Activated CD8-positive, alpha-beta memory T cell treated with anti-CD3 and anti-CD28 coated beads, Interleukin-2, amount 50 U/mL, for 24 hours (primary cell): ENCODE data around the gene SMC1A.
"Not testable (repeated sequence)": the region's sequence is repeated elsewhere in the genome, so short reads cannot be mapped to it uniquely, and the experiment has no call there.

Experiments
- DNase-seq: peaks from one replicate; pipeline ENCODE4 v3.0.0-alpha.2; 2020; ENCODE audit errors: extremely low read depth

The SMC1A gene

DNA sequence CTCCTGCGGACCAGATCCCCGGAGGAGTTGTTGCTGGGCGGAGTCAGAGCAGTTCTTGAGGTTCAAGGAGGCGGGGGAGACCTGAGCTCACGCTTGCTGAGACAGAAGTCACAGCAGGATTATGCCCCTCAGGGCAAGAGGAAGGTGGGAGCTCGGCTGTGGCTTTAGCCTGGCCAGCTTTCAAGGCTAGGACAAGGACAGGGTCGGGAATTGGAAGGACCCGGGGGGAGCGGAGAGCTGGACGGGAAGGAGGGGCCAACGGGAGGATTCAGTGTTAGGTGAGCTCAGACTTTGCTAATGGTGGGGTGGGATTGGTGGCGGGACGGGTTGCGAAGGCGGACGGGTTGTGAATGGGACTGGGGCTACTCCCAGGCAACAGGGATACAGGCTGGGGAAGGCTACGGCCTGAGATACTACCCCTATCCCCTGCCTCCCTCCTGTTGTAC, 430 bp upstream of the SMC1A start, which contains the start of gene RIBC1:
Gene RIBC1 (plus strand): TSS at position 13 of the 446 bp plus-strand sequence. CDS start 3,404 bp downstream, outside the sequence.
- DNase-seq: no peak

DNA sequence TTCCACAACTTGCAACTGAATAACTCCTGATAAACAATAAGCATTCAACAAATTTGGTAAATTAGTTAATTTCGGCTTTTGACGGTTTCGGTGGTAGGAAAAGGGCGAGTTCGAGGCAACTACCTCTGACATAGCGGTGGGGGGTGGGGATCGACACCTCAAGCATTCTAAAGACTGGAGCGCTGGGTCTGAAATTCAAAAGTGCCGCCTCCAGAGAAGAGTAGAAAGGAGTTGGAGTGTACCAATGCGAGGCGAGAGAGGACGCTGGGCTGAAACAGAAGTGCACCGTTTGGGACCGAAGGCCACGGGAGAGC, 725 bp downstream of the SMC1A start:
- DNase-seq: no peak

DNA sequence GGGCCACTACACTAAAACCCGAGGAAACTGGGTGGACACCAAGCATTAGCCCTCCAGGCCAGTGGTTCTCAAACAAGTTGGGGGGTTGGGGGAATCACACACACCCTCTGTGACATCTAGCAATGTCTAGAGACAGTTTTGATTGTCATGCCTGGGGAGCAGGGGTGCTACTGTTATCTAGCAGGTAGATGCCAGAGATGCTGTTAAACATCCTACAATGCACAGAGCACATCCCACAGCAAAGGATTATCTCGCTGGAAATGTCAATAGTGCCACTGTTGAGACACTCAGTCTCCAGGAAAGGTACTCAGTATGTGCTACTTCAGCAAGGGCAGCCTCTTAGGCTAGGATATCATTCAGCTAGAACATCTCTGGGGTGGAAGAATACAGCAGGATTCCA, 1.3 kb downstream of the SMC1A start:
- no peak for DNase-seq

DNA sequence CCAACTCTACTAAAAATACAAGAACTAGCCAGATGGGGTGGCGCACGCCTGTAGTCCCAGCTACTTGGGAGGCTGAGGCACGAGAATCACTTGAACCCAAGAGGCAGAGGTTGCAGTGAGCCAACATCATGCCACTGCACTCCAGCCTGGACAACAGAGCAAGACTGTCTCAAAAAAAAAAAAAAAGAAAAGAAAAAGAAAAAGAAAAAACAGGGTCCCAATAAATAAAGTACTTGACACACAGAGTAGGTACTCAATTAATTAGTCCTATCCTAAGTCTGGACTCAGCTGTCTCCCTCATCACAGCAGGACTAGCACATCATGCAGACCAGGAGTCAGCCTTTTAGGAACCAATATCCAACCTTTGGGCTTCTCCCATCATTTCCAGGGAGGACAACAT, 2.1 kb downstream of the SMC1A start:
- DNase-seq: not testable (repeated sequence)

DNA sequence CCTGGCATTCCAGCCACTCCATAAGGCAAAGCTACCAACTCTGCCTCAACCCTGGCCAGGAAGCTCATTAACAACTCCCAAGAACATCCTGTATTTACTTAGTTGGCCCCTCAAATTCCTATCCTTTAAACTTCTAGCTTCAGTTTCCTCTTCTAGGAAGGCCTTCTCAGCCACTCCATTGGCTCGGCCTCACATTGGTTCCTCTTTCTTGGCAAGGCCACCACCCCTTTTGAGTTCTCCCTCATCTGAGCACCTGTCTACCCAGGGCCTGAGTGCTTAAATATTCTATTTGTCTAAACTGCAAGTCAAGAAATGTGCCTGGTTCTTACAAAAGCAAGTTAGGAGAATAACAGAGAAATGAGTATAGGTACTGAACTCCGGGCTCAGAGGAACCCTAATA, 10.0 kb downstream of the SMC1A start:
- no peak for DNase-seq

DNA sequence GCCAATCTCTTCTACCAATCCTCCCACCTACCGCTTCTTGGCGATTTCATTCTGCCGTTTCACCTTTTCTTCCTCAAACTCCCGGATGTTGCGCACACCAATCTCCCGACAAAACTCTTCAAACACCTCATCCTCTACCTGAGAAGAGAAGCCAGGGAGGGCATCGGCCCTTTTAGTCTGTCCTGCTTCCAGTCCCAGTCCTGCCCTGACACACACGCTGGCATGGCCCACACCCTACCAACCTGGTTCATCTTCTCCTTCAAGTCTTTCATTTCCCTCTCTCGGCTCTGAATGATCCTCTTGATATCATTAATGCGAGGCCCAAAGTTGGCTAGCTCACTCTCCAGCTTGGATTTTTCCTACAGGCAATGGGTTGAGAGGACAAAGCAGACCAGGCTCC, 18.9 kb downstream of the SMC1A start:
- no peak for DNase-seq

DNA sequence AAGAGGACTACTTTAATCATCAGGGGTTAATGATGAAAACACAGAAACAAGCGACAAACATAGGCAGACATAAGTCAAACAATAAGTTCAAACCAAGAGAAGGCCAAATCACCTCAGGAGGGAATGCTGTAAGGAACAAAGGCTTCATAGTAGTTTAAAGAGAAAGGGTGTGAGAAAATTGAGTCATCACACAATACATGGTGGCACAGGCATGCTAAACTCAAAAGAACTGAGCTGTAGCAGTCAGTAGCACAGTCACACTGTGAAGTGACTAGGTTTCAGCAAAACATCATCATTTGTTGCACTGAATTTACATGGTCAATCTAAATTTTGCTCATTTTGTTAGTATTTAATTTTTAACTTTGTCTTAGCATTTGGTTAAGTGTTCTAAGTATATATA, 24.2 kb downstream of the SMC1A start:
- DNase-seq: no peak

DNA sequence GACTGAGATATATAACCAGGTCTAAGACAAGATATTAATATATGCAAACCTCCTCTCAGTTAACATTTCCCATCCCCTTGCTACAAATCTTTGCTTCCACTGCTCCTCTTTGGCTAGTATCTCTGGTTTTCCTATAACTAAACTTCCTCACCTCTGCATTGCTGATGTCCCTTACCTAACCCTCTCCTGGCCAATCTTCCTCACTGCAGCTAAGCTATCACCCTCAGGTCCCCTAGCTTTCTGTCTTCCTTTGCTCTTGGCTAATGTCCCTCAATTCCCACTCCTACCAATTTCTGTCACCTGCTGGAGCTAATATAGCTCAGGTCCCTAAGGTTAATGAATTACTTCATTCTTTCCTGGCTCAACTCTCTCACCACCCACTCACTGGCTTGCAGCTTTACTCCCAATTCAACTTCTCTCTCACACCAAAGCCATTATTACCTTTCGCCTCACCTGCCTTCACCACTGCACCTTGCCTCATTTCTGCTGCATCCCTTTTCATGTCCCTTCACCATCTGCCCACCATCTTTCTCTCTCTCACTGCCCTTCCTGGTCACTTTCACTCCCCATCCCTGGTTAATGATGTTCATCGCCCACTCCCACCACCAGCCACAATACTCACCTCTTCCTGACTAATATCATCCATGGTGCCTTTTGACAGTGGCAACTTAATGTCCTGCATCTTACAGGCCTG, 26.7 kb downstream of the SMC1A start:
- no peak for DNase-seq

DNA sequence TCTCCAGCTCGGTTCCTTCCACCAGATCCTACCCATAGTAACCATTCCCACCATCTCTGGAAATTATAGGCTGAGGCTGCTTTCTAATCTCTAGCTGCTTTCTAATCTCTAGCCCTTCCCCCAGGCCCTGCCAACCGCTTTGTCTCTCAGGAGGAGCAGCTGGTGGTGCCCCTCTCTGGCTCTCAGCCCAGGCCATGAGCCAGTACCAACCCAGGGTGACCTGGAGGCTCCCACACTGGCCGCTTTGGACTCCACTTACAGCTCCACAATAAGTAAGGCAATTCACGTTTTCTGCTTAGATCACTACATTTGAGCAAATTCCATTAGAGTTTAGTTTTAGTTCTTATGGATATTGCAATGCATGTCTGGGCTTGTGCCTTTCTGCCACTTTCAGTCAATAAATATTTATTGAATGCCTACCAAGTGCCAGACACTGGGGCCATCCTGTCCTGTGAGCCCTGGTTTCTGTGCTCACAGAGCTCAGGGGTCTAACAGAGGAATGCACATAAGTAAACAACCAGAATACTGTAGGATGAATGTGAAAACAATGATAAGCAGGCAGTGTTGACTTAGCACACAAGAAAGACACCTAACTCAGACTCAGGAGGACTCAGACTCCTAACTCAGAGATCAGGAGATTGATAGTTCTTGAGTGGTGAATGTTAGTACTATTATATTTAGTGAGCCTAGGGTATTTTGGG, 38.9 kb downstream of the SMC1A start:
- no peak for DNase-seq

DNA sequence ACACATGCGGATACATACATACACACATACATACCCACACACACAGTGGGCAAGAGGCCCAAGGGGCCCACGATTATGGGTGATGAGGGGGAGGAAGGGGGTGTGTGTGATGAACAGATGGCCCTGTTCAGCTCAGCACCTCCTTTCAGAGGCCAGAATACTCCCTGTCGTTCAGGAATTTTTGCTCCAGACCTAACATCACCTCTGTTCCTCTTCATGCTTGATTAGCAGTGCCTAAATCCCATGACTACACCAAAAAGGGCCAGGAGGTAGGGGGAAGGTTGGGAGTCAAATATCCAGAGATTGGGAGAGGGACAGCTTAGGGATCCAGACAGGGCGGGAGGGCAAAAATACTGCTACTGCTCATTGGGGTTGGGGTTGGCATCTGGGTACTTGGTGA, 42.7 kb downstream of the SMC1A start:
- DNase-seq: no peak

DNA sequence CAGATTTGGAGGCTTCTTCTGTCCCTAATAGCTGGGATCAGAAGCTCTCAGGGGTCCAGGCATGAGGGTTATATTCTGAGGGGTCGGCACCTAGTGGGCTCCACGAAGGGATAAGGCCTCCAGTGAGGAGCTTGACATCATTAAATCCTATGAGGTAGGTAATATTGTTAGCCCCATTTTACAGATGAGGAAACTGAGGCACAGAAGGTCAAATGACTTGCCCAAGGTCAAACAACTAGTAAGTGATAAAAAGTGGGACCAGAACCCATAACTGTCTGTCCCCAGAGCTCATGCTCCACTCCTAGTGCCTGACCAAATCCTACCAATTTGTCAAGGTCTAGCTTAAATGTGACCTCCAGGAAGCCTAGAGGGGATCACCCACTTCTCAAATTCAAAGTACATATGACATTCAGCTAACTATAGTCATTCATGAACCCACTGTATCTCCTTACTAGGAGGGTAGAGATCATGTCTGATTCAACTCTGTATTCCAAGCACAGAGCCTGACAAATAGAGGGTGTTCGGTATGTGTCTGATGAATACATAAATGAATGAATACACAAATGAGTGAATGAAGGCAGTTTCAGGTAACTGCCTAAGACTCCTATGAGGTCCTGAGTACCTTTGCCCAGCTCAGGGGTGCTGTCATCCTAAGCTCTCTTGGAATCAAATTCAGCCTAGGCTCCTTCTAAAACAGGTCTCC, 43.3 kb downstream of the SMC1A start:
- DNase-seq: no peak

DNA sequence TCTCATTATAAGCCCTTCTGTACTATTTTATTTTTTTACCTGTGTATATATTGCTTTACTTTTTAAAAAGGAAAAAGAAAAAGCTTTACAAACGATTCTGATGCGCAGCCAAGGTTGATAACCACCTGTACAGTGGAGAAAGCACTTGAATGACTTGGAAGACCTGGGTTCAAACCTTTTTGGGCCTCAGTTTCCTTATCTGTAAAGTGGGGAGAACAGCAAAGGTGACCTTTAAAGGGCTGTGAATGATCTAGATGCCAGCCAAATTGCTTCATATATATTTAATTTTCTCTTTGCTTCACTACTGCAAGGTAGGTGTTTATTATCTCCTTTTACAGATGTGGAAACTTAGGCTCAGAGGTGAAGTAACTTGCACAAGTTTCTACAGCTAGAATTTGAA, 45.0 kb downstream of the SMC1A start:
- no peak for DNase-seq

DNA sequence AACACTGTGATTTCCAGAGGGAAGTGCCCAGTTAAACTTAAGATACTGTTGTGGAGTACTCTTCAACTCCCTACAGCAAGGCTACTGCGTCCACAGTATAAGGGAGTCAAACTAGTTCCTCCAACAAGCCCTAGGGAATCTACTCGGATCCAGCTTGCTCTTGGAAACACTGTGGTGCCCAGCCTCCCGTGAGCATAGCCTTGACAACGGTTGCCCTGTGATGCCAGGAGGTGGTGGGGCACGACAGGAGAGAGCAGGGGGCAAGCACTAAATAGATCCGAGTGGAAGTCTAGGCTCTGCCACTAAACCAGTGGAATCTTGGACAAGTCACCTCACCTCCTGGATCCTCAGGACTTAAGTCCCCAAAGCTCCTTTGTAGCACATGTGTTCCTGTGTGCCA, 45.6 kb downstream of the SMC1A start:
- DNase-seq: no peak

DNA sequence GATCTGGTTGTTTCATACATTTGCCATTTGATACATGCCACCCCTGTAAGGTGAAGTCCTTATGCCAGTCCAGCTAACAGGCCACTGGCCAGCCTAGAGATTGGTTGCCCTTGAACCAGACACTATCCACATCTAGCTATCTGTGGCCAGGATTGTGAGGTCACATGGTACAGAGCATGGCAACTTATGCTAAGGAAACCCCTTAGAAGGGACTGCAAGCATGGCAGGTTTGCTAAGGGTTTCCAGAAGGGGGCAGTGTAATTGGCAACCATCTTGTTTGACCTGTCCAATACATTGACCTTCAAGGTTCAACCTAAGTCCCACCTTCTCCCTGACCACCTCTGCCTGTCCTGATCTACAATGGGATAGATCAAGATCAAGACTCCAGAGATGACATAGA, 47.5 kb downstream of the SMC1A start:
- no peak for DNase-seq

DNA sequence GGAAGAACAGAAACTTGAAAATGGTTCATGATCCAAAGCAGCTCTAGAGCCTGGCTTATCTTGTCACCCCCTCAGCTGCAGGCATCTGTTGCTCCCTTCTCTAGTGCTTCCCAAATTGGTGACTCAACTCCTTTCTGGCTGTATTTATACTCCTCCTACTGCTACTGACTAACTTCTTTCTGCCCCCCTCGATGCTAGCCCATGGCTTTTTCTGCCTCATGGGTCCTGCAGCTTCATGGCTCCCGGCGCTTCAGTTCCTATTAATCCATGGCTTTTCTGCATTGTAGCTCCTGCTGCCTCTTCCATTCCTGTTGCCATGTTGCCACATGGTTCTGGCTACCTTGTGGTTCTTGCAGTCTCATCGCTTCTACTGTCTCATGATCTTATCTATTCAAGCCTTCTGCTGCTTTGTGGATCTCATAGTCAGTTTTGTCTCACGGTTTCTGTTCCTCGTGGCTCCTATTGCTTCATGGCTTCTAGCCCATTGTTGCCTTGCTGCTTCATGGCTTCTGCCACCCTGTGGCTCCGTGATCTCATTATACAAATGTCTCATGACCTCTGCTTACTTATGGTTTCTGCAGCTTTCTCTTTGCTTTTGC, 48.1 kb downstream of the SMC1A start:
- no peak for DNase-seq

DNA sequence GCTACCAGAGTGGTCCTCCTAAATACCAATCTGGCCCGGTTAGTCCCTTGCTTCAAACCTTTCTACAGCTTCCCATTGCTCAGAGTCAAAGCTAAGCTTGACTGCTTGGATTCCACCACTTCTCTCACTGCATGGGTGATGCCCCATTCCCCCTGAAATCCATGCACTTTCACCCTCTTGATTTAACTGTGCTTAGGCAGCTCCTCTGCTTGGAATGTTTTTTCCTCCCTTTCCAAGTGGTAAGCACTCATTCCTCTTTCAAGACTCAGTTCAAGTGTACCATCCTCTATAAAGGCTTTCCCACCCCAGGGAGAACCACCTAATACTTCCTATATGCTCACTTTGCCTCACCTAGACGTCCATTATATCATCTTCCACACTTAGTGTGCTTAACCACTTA, 49.1 kb downstream of the SMC1A start:
- no peak for DNase-seq

DNA sequence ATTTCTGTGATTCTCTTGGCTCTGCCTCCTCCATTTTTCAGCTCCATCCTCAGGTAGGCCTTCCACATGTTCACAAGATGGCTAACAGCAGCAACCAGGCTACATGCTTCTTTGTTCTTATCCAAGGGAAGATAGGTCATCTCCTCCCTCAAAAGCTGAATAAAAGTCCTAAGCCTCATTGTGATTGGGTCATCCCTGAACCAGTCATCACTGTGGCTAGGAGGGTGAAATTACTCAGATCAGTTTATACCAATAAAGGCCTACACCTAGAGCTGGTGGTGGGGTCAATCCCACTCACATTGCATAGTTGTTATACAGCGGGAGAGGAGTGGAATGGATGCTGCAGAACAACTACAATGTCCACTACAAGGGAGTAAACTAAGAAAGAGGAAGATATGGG, 56.0 kb downstream of the SMC1A start:
- not testable (repeated sequence) for DNase-seq

DNA sequence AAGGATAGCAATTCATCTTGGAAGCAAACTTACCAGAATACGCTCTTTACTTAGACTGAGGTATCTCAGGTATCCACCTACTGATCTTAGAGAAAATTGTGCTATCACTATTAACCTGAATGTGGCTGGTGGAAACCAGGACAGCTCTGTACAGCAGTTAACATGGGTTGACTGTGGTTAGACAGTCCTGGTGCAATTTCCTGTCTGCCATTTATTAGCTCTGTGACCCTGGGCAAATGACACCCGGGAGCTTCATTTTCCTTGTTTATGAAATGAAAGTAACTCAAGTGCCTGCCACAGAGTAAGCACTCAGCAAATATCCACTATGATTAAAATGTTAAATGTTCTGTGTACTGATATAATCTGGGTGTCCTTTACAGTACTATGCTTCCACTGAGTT, 60.0 kb downstream of the SMC1A start:
- DNase-seq: no peak

DNA sequence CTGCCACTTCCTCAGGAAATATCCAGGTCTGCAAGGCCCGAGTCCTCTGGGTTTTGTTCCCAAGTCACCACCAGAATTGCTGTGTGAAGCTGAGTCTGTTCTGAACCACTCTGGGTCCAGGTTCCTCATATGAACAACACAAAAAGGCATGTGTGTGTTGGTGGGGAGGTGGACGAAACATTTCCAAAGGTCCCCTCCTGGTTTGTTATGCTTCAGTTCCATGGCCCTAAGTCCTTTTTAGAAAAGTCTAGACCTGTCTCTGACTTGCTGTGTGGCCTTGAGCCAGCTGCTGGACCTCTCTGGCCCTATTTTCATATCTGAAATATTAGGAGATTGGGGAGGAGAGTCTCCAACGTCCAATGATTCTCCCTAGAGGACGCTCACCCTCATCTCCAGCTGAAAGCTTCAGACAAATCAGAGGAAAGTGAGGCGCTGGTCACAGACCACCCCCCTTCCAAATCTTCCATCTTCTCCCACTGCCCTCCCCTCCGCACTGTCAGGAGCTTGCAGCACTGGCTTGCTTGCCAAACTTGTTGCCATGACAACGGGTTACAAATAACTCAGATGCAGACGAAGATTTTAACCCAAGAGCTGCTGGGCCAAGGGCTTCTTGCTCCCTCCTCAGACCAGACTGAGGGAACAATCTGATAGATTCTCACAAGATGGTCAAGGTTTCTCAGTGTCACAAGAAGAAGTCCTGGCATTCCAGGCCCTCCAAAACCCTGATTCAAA, 64.5 kb downstream of the SMC1A start:
- DNase-seq: no peak

DNA sequence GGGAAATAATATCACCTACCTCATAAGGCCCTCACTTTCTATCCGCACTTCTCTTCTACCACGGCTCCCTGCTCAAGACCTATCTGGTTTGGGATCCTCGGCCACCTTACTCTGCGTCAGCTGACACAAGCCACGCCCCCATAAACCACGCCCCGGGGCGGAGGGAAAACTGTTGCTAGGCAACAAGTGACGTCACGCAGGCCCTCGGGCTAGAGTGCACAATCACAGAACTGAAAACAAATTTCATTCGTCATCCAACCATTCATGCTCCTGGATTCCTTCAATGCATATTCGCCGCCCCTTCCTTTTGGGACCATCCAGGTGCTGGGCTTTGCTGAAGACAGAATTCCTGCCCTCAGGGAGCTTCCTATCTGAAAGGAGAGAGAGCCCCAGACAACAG, 66.3 kb downstream of the SMC1A start:
- no peak for DNase-seq

DNA sequence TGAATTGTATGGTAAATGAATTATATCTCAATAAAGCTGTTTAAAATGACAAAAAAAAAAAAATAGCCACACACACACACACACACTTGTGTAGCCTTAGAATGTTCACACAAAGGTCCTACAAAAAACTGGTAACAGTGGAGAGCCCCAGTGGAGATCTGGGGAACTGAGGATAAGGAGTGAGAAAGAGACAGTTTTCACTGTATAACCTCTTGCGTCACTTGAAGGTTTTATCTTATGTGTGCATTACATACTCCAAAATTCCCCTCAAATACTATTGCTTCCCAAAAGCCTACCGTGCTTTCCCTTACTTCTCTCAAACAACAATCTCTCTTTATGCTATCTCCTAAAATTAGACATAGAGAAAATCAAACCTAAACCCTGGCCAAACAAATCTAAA, 67.8 kb downstream of the SMC1A start:
- no peak for DNase-seq

DNA sequence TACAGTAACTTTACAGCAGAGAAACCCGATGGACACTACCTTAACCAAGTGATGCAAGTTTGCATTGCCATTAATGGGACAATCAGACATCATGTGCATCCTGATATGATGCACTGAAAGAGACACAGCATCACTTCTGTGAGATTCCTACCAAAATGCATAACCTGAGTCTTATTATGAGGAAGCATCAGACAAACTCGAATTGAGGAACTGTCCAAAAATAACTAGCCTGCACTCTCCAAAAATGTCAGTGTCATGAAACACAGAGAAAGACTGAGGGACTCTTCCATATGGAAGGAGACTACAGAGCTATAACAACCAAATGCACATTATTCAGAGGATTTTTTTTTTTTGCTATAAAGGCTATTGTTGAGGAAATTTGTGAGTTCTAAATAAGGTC, 74.5 kb downstream of the SMC1A start:
- DNase-seq: no peak
